ENCODE results near the gene MOGAT3. TPM values are rescaled to one million over a fixed set of nuclear protein-coding genes. Genes with fewer than 3 reads are reported as not detected.

The MOGAT3 gene
- total RNA-seq, 1 donor from 2014 or later = not detected

GRCh38 chr7:101166909-101167644 is 33.8 kb downstream of the MOGAT3 start:
- H3K27me3 ChIP-seq (ENCODE audit: low read depth) = peaks cover 100% of the 10 kb centered on the region

GRCh38 chr7:101166648-101166908 is 34.3 kb downstream of the MOGAT3 start:
- no peak for TF ChIP-seq CTCF (IDR thresholded peaks at IDR 0.05; ENCODE audit: borderline replicate concordance)
- H3K4me3 ChIP-seq = no peak overlapping the region
- no peak for DNase-seq
- peaks cover 50% of the 10 kb centered on the region for H3K4me1 ChIP-seq
- H3K27me3 ChIP-seq (ENCODE audit: low read depth) = peaks cover 100% of the 10 kb centered on the region
- intact Hi-C loops (cut with micrococcal nuclease) = no loop called here
- no peaks in the 10 kb centered on the region for H3K9me3 ChIP-seq (replicated peaks)
- no peak overlapping the region for H3K27ac ChIP-seq (replicated peaks)
- no peaks in the 10 kb centered on the region for H3K36me3 ChIP-seq

More at GRCh38 chr7:101166909-101167644, 33.8 kb downstream of the MOGAT3 start:
- TF ChIP-seq CTCF (IDR thresholded peaks at IDR 0.05; ENCODE audit: borderline replicate concordance) = no peak
- intact Hi-C loops (cut with micrococcal nuclease) = no loop called here
- Histone ChIP-seq H3K4me1 (peaks cover 53% of the 10 kb centered on the region), H3K9me3 (replicated peaks) (no peaks in the 10 kb centered on the region), H3K4me3 (no peak overlapping the region), H3K27ac (replicated peaks) (no peak overlapping the region), H3K36me3 (no peaks in the 10 kb centered on the region)
- no peak for DNase-seq

GRCh38 chr7:101165958-101166647 is 34.7 kb downstream of the MOGAT3 start:
- intact Hi-C loops (cut with micrococcal nuclease) = no loop called here
- no peak for TF ChIP-seq CTCF (IDR thresholded peaks at IDR 0.05; ENCODE audit: borderline replicate concordance)
- Histone ChIP-seq H3K27ac (replicated peaks) (no peak overlapping the region), H3K9me3 (replicated peaks) (no peaks in the 10 kb centered on the region), H3K4me3 (peak overlapping the region; percentile 45), H3K36me3 (no peaks in the 10 kb centered on the region), H3K27me3 (ENCODE audit: low read depth) (peaks cover 100% of the 10 kb centered on the region), H3K4me1 (peaks cover 50% of the 10 kb centered on the region)
- no peak for DNase-seq

GRCh38 chr7:101165075-101165957 is 35.5 kb downstream of the MOGAT3 start, which contains the start of gene VGF:
VGF (minus strand) TSS chr7:101165569; CDS start chr7:101164843, 726 bp downstream.
- peaks cover 50% of the 10 kb centered on the region for H3K4me1 ChIP-seq
- DNase-seq = peak; percentile 91
- H3K27me3 ChIP-seq (ENCODE audit: low read depth) = peaks cover 100% of the 10 kb centered on the region
- H3K4me3 ChIP-seq = peak within 1 kb of the TSS; percentile 55
- no peak within 1 kb of the TSS for H3K27ac ChIP-seq (replicated peaks)
- H3K36me3 ChIP-seq = peaks cover 3% of the 10 kb centered on the region
- no peaks in the 10 kb centered on the region for H3K9me3 ChIP-seq (replicated peaks)
- TF ChIP-seq CTCF (IDR thresholded peaks at IDR 0.05; ENCODE audit: borderline replicate concordance) = no peak
- intact Hi-C loops (cut with micrococcal nuclease) = no loop called here

- Histone ChIP-seq H3K36me3 (peaks cover 12% of the 10 kb centered on the region), H3K4me1 (peaks cover 41% of the 10 kb centered on the region), H3K4me3 (peak overlapping the region; percentile 55), H3K27me3 (ENCODE audit: low read depth) (peaks cover 93% of the 10 kb centered on the region), H3K27ac (replicated peaks) (no peak overlapping the region), H3K9me3 (replicated peaks) (no peaks in the 10 kb centered on the region)
- no peak for TF ChIP-seq CTCF (IDR thresholded peaks at IDR 0.05; ENCODE audit: borderline replicate concordance)
- intact Hi-C loops (cut with micrococcal nuclease) = no loop called here
- DNase-seq = no peak
These were observed 36.6 kb downstream of the MOGAT3 start for GRCh38 chr7:101164071-101164840.

Data from left ventricle myocardium inferior (tissue), 1 donor.